Natural killer cell (primary cell): Measurements from ENCODE around the gene TMEM184A. TPM values are rescaled to one million over a fixed set of nuclear protein-coding genes. Genes with fewer than 3 reads are reported as not detected.

Experiments used
- ATAC-seq, 3 donors: fragments of 150-1000 bp in 2 of 3; fragments of 200-7000 bp in 1 of 3; cut with Tn5 transposase; 1 replicate in 1 of 3; 2 replicates in 2 of 3; pipeline ENCODE4 v1.10.0; 2021; ENCODE audit warnings: mild to moderate bottlenecking in 2 of 3, moderate library complexity in 2 of 3
- DNase-seq, 2 donors: peaks; one replicate each; pipeline versions ENCODE4 v3.0.0 to v3.0.0-alpha.2; 2013 to 2021; ENCODE audit warnings: mixed read lengths in 1 of 2
- H3K27ac ChIP-seq: one replicate; pipeline ENCODE4 v1.5.1; 2013; ENCODE audit warnings: mild to moderate bottlenecking, low read length
- H3K27me3 ChIP-seq: one replicate; pipeline ENCODE4 v1.6.1; 2013; ENCODE audit warnings: low read length; ENCODE audit not compliant: control insufficient read depth, insufficient read depth
- H3K36me3 ChIP-seq: one replicate; pipeline ENCODE4 v1.6.1; 2013; ENCODE audit warnings: low read length; ENCODE audit not compliant: control insufficient read depth, insufficient read depth
- H3K4me1 ChIP-seq: one replicate; pipeline ENCODE4 v1.6.1; 2013; ENCODE audit warnings: low read length; ENCODE audit not compliant: control insufficient read depth, insufficient read depth
- H3K4me3 ChIP-seq: one replicate; pipeline ENCODE4 v1.5.1; 2013; ENCODE audit warnings: low read length
- H3K9me3 ChIP-seq: one replicate; pipeline ENCODE4 v1.6.1; 2013; ENCODE audit warnings: low read length; ENCODE audit not compliant: control insufficient read depth, insufficient read depth
- H3K27ac Mint-ChIP-seq, 2 donors: one replicate each; pipeline ENCODE4 v1.8.0; 2022; ENCODE audit warnings: mild to moderate bottlenecking in 2 of 2, mixed read lengths in 2 of 2, moderate library complexity in 1 of 2
- H3K27me3 Mint-ChIP-seq, 2 donors: one replicate each; pipeline ENCODE4 v1.8.0; 2022; ENCODE audit warnings: low read depth in 2 of 2, mixed read lengths in 2 of 2
- H3K36me3 Mint-ChIP-seq: one replicate; pipeline ENCODE4 v1.8.0; 2022; ENCODE audit warnings: mixed read lengths
- H3K4me1 Mint-ChIP-seq, 2 donors: one replicate each; pipeline ENCODE4 v1.8.0; 2022; ENCODE audit warnings: mixed read lengths in 2 of 2
- H3K4me3 Mint-ChIP-seq: one replicate; pipeline ENCODE4 v1.8.0; 2022; ENCODE audit warnings: mild to moderate bottlenecking, moderate library complexity, mixed read lengths
- H3K9me3 Mint-ChIP-seq, 2 donors: one replicate each; pipeline ENCODE4 v1.8.0; 2022; ENCODE audit warnings: mixed read lengths in 2 of 2
- CTCF ChIP-seq: fragments of 200-600 bp; IDR thresholded peaks from one replicate; pipeline ENCODE4 v1.8.0; 2022; ENCODE audit warnings: antibody characterized with exemption
- WGBS: methylation state at CpG from one replicate; pipeline ENCODE4 v1.1.7; 2013; ENCODE audit warnings: missing lambda C conversion rate; ENCODE audit not compliant: insufficient coverage; 5-methylcytosine and 5-hydroxymethylcytosine counted together
- intact Hi-C: fragments of 100-400 bp; cut with micrococcal nuclease; formaldehyde crosslinking; loops from one replicate; pipeline ENCODE4 v1.14.2; 2022
- total RNA-seq, 4 donors: library from RNA; stranded (reverse); fragments of 120-200 nt in 1 of 4; gene quantifications; one replicate each; pipeline versions ENCODE4 v1.2.3 to v1.2.4, GENCODE V29; 2013 to 2022

Gene TMEM184A
- total RNA-seq, 3 donors from 2014 or later (not counting 1 experiment from before 2014, with no cell fraction given), result 0.14 TPM; not detected in 2

DNA sequence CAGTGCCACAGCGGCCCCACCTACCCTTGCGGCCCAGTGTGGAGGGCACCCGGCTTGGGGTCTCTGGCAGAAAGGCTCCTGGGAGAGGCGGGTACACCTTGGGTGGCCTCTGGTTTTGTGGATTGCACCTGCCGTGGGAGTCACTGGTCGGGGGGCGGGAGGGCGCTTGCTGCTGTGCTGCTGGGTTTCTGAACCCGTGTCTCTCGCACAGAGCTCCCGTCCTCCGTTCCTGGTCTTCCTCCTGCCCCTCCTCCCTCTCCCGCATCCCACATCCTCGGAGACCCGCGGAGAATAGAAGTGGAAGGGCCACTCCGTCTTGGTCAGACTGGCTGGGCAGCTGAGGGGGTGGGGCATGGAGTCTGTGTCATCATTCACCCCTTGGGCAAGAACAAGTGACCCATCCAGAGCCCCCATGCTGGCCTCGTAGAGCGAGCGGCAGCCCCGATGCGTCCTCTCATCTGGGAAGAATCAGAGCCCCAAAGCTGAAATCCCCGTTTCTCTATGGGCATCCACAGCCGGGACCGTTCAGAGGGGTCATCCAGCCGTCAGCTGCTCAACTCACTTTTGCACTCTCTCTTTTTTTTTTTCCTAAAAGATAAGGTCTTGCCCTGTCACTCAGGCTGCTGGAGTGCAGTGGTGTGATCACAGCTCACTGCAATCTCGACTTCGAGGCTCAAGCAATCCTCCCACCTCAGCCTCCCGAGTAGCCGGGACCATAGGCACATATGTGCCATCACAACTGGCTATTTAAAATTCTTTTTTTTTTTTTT, 21.5 kb downstream of the TMEM184A start:
- H3K4me1 Mint-ChIP-seq, result peaks cover 19 to 27% of the 10 kb centered on the region in 2 donors
- no peaks in the 10 kb centered on the region for H3K9me3 Mint-ChIP-seq
- H3K27me3 Mint-ChIP-seq, result no peaks in the 10 kb centered on the region
- intact Hi-C loops, result loop anchor here (5.0 kb wide), 1 partner anchor 612 kb away; no protein-coding TSS in a partner anchor
- Histone ChIP-seq H3K9me3 (no peaks in the 10 kb centered on the region), H3K4me1 (peaks cover 43% of the 10 kb centered on the region), H3K36me3 (peaks cover 10% of the 10 kb centered on the region), H3K27me3 (no peaks in the 10 kb centered on the region), H3K27ac (no peak overlapping the region), H3K4me3 (no peak overlapping the region)
- ATAC-seq (no peak), DNase-seq (no peak)
- H3K36me3 Mint-ChIP-seq, result no peaks in the 10 kb centered on the region
- no peak for TF ChIP-seq CTCF
- H3K27ac Mint-ChIP-seq, result peak overlapping the region; percentile 94 to 96
- H3K4me3 Mint-ChIP-seq, result no peak overlapping the region
- 87% methylated on average over 28 of the region's 30 CpGs for WGBS

DNA sequence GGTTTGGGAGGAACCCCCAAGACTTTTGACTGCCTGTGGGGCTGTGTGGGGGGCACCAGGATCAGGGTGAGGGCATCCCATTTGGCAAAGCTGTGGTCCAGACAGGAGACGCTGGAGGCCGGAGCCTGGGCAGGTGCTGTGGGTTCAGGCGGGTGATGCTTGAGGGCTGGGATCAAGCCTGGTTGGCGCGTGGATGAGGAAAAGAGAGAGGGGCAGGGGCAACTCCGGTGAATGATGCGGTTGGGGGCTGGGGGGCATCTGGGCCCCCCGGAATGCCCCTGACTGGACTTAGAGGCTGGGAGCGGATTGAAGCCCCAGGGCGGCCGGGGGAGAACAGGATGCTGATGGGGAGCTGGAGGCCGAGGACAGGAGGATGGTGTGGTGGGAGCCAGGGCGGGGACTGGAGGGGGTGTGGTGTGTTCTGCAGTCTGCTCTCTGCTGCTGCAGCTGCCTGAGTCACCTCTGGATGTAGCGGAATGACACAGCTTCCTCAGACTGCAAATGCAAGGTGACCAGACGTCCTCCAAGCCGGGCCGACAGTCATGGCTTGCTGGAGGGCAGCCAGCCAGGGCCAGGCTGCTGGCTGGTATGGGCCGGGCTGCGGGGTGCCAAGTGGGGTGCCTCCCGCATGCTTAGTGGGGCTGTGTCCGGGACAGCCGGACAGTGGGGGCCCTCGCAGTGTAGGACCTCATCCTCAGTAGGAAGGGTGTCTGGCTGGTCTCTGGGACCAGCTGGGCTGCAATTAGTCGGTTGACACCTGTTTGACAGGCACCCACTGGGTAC, 22.3 kb downstream of the TMEM184A start:
- Mint-ChIP-seq H3K4me3 (peak overlapping the region; percentile 93), H3K27me3 (no peaks in the 10 kb centered on the region), H3K36me3 (no peaks in the 10 kb centered on the region), H3K9me3 (no peaks in the 10 kb centered on the region), H3K27ac (peak overlapping the region; percentile 94 to 96), H3K4me1 (peaks cover 19 to 27% of the 10 kb centered on the region in 2 donors)
- Histone ChIP-seq H3K36me3 (peaks cover 3% of the 10 kb centered on the region), H3K27ac (peak overlapping the region; percentile 89), H3K9me3 (no peaks in the 10 kb centered on the region), H3K4me3 (no peak overlapping the region), H3K27me3 (no peaks in the 10 kb centered on the region), H3K4me1 (peaks cover 43% of the 10 kb centered on the region)
- ATAC-seq, result no peak
- 71% methylated on average over 24 of the region's 24 CpGs for WGBS
- TF ChIP-seq CTCF, result no peak
- peak in 1 of 2 donors; percentile 31 for DNase-seq
- intact Hi-C loops, result loop anchor here (5.0 kb wide), 1 partner anchor 611 kb away; no protein-coding TSS in a partner anchor

- no peak for DNase-seq
- intact Hi-C loops, result loop anchor here (5.0 kb wide), 1 partner anchor 611 kb away; no protein-coding TSS in a partner anchor
Measured at GRCh38 chr7:1533255-1533546, 22.8 kb downstream of the TMEM184A start.

More at GRCh38 chr7:1533255-1533546, 22.8 kb downstream of the TMEM184A start:
- Mint-ChIP-seq H3K27ac (peak overlapping the region; percentile 94 to 96), H3K4me1 (peaks cover 19 to 27% of the 10 kb centered on the region in 2 donors), H3K4me3 (peak overlapping the region; percentile 93), H3K36me3 (no peaks in the 10 kb centered on the region), H3K9me3 (no peaks in the 10 kb centered on the region), H3K27me3 (no peaks in the 10 kb centered on the region)
- 29% methylated on average over 9 of the region's 9 CpGs for WGBS
- no peak for TF ChIP-seq CTCF
- ATAC-seq, result no peak
- no peaks in the 10 kb centered on the region for H3K9me3 ChIP-seq
- no peaks in the 10 kb centered on the region for H3K27me3 ChIP-seq
- H3K4me1 ChIP-seq, result peaks cover 43% of the 10 kb centered on the region
- peaks cover 3% of the 10 kb centered on the region for H3K36me3 ChIP-seq
- peak overlapping the region; percentile 55 for H3K4me3 ChIP-seq
- H3K27ac ChIP-seq, result peak overlapping the region; percentile 89
